Nucleus accumbens (tissue), 56 donors: ENCODE measurements around the gene GPR158.
A peak's percentile ranks its signal among the peaks of the same experiment; 100 is the strongest.
"Not testable (repeated sequence)": the region's sequence is repeated elsewhere in the genome, so short reads cannot be mapped to it uniquely, and the experiment has no call there.

Experiments used
- DNase-seq, 56 donors: peaks; one replicate each; lab custom pipeline; 2025; lab: John Stamatoyannopoulos, UW

GPR158 gene

GRCh38 chr10:25296324-25296723 lies 121.5 kb downstream of the GPR158 start:
- no peak for DNase-seq

- no peak for DNase-seq
Observed at GRCh38 chr10:25297466-25297865, 122.7 kb downstream of the GPR158 start.

DNA sequence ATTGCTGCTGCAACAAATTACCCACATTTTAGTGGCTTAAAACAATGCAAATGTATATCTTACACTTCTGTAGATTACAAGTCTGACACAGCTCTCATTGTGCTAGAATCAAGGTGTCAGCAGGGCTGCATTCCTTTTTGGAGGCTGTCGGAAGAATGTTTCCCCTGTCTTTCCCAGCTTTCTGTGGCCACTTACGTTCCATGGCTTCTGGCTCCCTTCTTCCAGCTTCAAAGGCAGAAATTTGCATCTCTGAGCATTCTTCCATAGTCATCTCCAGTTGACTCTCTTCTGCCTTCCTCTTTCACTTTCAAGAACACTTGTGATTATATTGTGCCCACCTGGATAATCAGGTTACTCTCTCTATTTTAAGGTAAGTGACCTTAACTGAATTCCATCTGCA lies 125.3 kb downstream of the GPR158 start:
- DNase-seq, result no peak

- DNase-seq, result no peak
Observed at GRCh38 chr10:25304606-25305005, 129.8 kb downstream of the GPR158 start.

DNA sequence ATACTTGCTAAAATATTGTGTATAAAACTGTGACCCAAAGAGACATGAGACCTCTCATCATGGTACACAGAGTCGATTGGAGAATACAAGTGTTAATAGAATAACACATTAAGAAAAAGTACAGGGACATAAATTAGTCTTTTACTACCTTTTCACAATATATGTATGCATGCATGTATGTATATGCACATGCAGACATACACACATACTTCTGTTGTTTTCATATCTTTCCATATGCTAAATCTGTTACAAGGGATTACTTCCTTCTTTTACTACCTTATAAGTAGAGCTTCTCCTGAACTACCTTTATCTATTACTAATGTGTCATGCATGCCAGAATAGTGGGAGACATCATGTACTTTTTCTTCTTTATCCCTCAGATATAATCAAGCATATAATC lies 131.6 kb downstream of the GPR158 start:
- no peak for DNase-seq

- DNase-seq, result no peak
Observed at GRCh38 chr10:25308278-25308677, 133.5 kb downstream of the GPR158 start.

- not testable (repeated sequence) for DNase-seq
Observed at GRCh38 chr10:25317596-25318211, 142.9 kb downstream of the GPR158 start.

- DNase-seq, result no peak
Observed at GRCh38 chr10:25327273-25327672, 152.5 kb downstream of the GPR158 start.

- DNase-seq, result no peak
Observed at GRCh38 chr10:25328361-25328760, 153.6 kb downstream of the GPR158 start.

- not testable (repeated sequence) for DNase-seq
Observed at GRCh38 chr10:25329587-25329986, 154.8 kb downstream of the GPR158 start.

- no peak for DNase-seq
Observed at GRCh38 chr10:25334445-25334844, 159.6 kb downstream of the GPR158 start.

DNA sequence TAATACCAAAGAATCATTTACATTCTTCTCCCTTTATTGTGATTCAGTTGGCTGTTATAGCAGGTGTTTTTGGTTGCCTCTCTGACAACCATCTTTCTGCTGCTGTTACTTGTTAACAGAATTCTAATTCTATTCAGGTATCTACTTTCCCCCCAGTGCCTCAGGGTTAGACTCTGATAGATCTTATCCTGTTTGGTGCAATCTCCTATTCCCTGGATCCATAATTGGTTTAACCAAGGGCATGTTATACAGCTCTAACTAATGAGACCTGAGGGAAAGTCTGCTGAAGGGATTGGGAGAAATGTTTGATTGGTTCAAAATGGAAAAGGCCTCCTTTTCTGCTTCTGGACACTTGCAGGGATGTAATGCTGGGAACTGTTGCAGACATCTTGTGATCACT lies 161.5 kb downstream of the GPR158 start:
- no peak for DNase-seq

GRCh38 chr10:25338271-25338670 lies 163.5 kb downstream of the GPR158 start:
- DNase-seq, result no peak

- DNase-seq, result no peak
Observed at GRCh38 chr10:25339966-25340365, 165.2 kb downstream of the GPR158 start.

DNA sequence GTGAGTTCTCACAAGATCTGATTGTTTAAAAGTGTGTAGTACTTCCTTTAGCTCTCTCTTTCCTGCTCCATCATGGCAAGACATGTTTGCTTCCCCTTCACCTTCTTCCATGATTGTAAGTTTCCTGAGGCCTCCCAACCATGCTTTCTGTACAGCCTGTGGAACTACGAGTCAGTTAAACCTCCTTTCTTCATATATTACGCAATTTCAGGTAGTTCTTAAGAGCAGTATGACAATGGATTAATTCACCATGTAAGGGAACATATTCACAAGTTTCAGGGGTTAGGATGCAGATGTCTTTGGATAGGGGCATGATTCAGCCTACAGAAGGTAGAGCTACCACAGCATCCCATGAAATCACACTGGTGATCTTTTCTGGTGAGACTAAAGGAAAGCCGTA lies 174.7 kb downstream of the GPR158 start:
- no peak for DNase-seq

- no peak for DNase-seq
Observed at GRCh38 chr10:25356609-25357008, 181.8 kb downstream of the GPR158 start.

GRCh38 chr10:25357269-25357668 lies 182.5 kb downstream of the GPR158 start:
- DNase-seq, result no peak

DNA sequence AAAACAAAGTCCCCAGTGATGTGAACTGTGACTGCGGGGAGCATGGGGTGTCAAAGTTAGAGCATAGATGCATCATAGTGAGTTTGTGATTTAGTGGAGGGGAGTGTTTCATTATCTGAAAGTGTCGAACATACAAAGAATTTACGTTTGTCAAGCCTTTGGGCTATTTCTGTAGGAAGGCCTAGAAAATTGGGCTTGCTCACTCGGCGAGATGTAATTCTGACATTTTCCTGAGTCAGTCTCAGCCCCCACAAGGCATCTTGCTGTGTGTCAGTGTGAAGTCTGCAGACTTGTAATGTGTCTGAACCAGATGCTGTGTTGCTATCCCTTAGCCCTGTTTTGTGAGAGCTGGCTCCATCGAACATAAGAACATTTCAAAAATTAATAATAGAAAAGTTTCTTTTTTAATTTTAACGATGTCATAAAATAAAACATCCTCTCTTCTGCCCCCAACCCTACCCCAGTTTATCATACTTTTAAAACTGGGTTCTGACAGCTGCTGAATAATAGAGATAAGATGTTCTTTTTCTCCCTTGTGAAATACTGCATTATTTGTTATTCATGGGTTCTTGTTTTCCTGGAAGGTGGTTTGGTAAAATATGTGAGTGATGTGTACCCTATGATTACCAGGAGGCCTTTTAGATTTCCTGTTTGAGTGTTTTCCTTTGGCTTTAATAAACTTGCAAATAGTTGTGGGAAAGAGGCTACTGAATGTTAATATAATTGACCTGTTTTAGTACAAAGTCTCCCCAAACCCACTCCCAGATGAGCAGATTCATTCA lies 207.4 kb downstream of the GPR158 start:
- peak in 16 of 56 donors; percentile 2 to 51 (median 19) for DNase-seq

- not testable (repeated sequence) for DNase-seq
Observed at GRCh38 chr10:25382901-25383300, 208.1 kb downstream of the GPR158 start.

- DNase-seq, result no peak
Observed at GRCh38 chr10:25383686-25384085, 208.9 kb downstream of the GPR158 start.

GRCh38 chr10:25384618-25385017 lies 209.8 kb downstream of the GPR158 start:
- no peak for DNase-seq

DNA sequence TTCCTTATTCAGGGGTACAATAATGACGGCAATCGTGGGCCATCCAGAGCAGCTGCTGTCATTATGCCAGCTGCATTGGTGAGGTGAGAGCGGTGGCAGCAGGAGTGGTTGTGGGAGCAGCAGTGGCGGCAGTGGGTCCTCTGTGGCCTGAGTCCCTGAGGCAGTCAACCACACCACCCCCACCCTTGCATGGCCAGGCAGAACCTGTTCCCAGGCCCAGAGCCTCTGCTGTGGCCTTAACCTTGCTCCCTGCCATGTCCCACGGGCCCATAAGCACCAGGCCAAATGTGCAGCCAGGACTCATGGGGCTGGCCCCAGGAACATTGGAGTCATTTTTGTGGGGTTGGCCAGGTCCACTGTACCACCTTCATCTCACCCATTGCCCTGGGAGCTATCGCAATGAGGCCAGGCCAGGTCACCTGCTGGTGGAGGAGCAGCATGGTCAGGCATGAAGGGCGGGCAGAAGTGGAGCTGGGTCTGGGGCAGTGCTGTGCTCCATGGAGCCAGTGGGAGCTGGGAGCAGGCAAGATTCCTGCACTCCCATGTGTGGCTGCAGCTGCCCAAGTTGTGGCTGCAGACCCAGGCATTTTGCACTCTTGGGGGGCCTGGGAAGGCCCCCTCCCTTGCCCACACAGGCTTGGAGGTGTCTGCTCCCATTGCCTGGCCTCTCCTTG lies 213.5 kb downstream of the GPR158 start:
- DNase-seq, result no peak
